ENCODE results near the gene NID2. TPM values are rescaled to one million over a fixed set of nuclear protein-coding genes. Genes with fewer than 3 reads are reported as not detected.

Gene NID2
- total RNA-seq, 2 donors from 2014 or later, result 18.8 to 28.7 TPM

GRCh38 chr14:51967521-51967920 is 101.3 kb downstream of the NID2 start:
- intact Hi-C loops (cut with DNase I), result no loop called here
- no peak overlapping the region for H3K4me3 ChIP-seq
- no peak for TF ChIP-seq CTCF (IDR thresholded peaks at IDR 0.05)

GRCh38 chr14:51963286-51963685 is 105.6 kb downstream of the NID2 start:
- no peak for DNase-seq
- H3K27ac ChIP-seq, result no peak overlapping the region
- intact Hi-C loops (cut with DNase I), result no loop called here

More at GRCh38 chr14:51967521-51967920, 101.3 kb downstream of the NID2 start:
- H3K36me3 ChIP-seq, result no peaks in the 10 kb centered on the region
- no peaks in the 10 kb centered on the region for H3K27me3 ChIP-seq
- H3K27ac ChIP-seq, result no peak overlapping the region
- no peaks in the 10 kb centered on the region for H3K9me3 ChIP-seq
- H3K9ac ChIP-seq (ENCODE audit: low read depth in 2 of 2, low read length in 2 of 2), result no peak overlapping the region
- no peaks in the 10 kb centered on the region for H3K4me1 ChIP-seq
- no peak for DNase-seq

GRCh38 chr14:51962711-51963110 is 106.1 kb downstream of the NID2 start:
- H3K27me3 ChIP-seq, result no peaks in the 10 kb centered on the region
- H3K4me1 ChIP-seq, result no peaks in the 10 kb centered on the region
- no peak for TF ChIP-seq CTCF (IDR thresholded peaks at IDR 0.05)
- intact Hi-C loops (cut with DNase I), result no loop called here
- H3K36me3 ChIP-seq, result no peaks in the 10 kb centered on the region
- H3K9me3 ChIP-seq, result no peaks in the 10 kb centered on the region
- no peak overlapping the region for H3K9ac ChIP-seq (ENCODE audit: low read depth in 2 of 2, low read length in 2 of 2)
- no peak overlapping the region for H3K27ac ChIP-seq
- H3K4me3 ChIP-seq, result no peak overlapping the region
- no peak for DNase-seq

More at GRCh38 chr14:51963286-51963685, 105.6 kb downstream of the NID2 start:
- Histone ChIP-seq H3K4me3 (no peak overlapping the region), H3K27me3 (no peaks in the 10 kb centered on the region), H3K9ac (ENCODE audit: low read depth in 2 of 2, low read length in 2 of 2) (no peak overlapping the region), H3K4me1 (no peaks in the 10 kb centered on the region), H3K9me3 (no peaks in the 10 kb centered on the region), H3K36me3 (no peaks in the 10 kb centered on the region)
- TF ChIP-seq CTCF (IDR thresholded peaks at IDR 0.05), result no peak

GRCh38 chr14:51960866-51961265 is 108.0 kb downstream of the NID2 start:
- Histone ChIP-seq H3K4me3 (no peak overlapping the region), H3K9me3 (no peaks in the 10 kb centered on the region), H3K9ac (ENCODE audit: low read depth in 2 of 2, low read length in 2 of 2) (no peak overlapping the region), H3K36me3 (no peaks in the 10 kb centered on the region), H3K27ac (no peak overlapping the region), H3K4me1 (no peaks in the 10 kb centered on the region), H3K27me3 (no peaks in the 10 kb centered on the region)
- intact Hi-C loops (cut with DNase I), result no loop called here
- no peak for TF ChIP-seq CTCF (IDR thresholded peaks at IDR 0.05)
- DNase-seq, result no peak

- intact Hi-C loops (cut with DNase I), result no loop called here
- Histone ChIP-seq H3K27me3 (no peaks in the 10 kb centered on the region), H3K9me3 (no peaks in the 10 kb centered on the region)
Measured at GRCh38 chr14:51959928-51960327, 108.9 kb downstream of the NID2 start.

More at GRCh38 chr14:51959928-51960327, 108.9 kb downstream of the NID2 start:
- no peak for TF ChIP-seq CTCF (IDR thresholded peaks at IDR 0.05)
- no peak overlapping the region for H3K9ac ChIP-seq (ENCODE audit: low read depth in 2 of 2, low read length in 2 of 2)
- no peak overlapping the region for H3K27ac ChIP-seq
- no peak overlapping the region for H3K4me3 ChIP-seq
- DNase-seq, result no peak
- no peaks in the 10 kb centered on the region for H3K36me3 ChIP-seq
- H3K4me1 ChIP-seq, result no peaks in the 10 kb centered on the region
